Neural cell (in vitro differentiated cells): ENCODE measurements around the gene FAM193A. TPM values are rescaled to one million over a fixed set of nuclear protein-coding genes. Genes with fewer than 3 reads are reported as not detected.

Experiments used
- H2AFZ ChIP-seq: fragments of 200-600, 300-800 bp; sonication (generic), shearing (Covaris generic); 2 replicates; pipeline ENCODE4 v1.6.0; 2014; ENCODE audit warnings: low read depth, mild to moderate bottlenecking, antibody characterized with exemption, low read length, moderate library complexity
- H3F3A ChIP-seq: fragments of 200-600 bp; shearing (Covaris generic); 2 replicates; pipeline ENCODE4 v1.6.1; 2016; ENCODE audit warnings: mild to moderate bottlenecking, moderate library complexity, mixed read lengths, antibody characterized with exemption, low read length; ENCODE audit not compliant: insufficient read depth, poor library complexity, severe bottlenecking
- H3K27ac ChIP-seq: fragments of 200-600, 300-800 bp; sonication (generic), shearing (Covaris generic); 2 replicates; pipeline ENCODE4 v1.5.1; 2014; ENCODE audit warnings: mild to moderate bottlenecking, low read length, moderate library complexity
- H3K27me3 ChIP-seq: fragments of 300-800, 200-600 bp; sonication (generic), shearing (Covaris generic); 2 replicates; pipeline ENCODE4 v1.6.0; 2014; ENCODE audit warnings: mild to moderate bottlenecking, low read depth, low read length, moderate library complexity; ENCODE audit not compliant: insufficient read depth
- H3K36me3 ChIP-seq: fragments of 300-800, 200-600 bp; sonication (generic), shearing (Covaris generic); 2 replicates; pipeline ENCODE4 v1.5.1; 2014; ENCODE audit warnings: mild to moderate bottlenecking, antibody characterized with exemption, low read length, moderate library complexity; ENCODE audit not compliant: insufficient read depth
- H3K4me2 ChIP-seq: fragments of 300-800, 200-600 bp; sonication (generic), shearing (Covaris generic); 2 replicates; pipeline ENCODE4 v1.6.0; 2014; ENCODE audit warnings: mild to moderate bottlenecking, low read length
- H3K4me3 ChIP-seq: fragments of 300-800, 200-600 bp; sonication (generic), shearing (Covaris generic); 2 replicates; pipeline ENCODE4 v1.5.1; 2014; ENCODE audit warnings: mild to moderate bottlenecking, low read length, moderate library complexity
- H3K79me2 ChIP-seq: fragments of 200-600 bp; shearing (Covaris generic); replicated peaks from 2 replicates; pipeline ENCODE4 v1.6.0; 2014; ENCODE audit warnings: mild to moderate bottlenecking, low read length, moderate library complexity; ENCODE audit not compliant: insufficient read depth
- H3K9ac ChIP-seq: fragments of 300-800, 200-600 bp; sonication (generic), shearing (Covaris generic); 2 replicates; pipeline ENCODE4 v1.6.1; 2016; ENCODE audit warnings: mild to moderate bottlenecking, low read length, mixed read lengths
- H3K9me2 ChIP-seq: fragments of 200-600 bp; shearing (Covaris generic); 2 replicates; pipeline ENCODE4 v1.6.1; 2016; ENCODE audit warnings: mild to moderate bottlenecking, low read length, mixed read lengths; ENCODE audit not compliant: insufficient read depth
- H3K9me3 ChIP-seq: fragments of 200-600, 300-800 bp; sonication (generic), shearing (Covaris generic); 2 replicates; pipeline ENCODE4 v1.6.1; 2016; ENCODE audit warnings: mild to moderate bottlenecking, mixed run types, low read length, moderate library complexity, mixed read lengths
- H4K20me1 ChIP-seq: fragments of 200-600 bp; shearing (Covaris generic); 2 replicates; pipeline ENCODE4 v1.6.1; 2016; ENCODE audit warnings: mild to moderate bottlenecking, mixed run types; ENCODE audit not compliant: insufficient read depth
- CTCF ChIP-seq: fragments of 450-650 bp; IDR thresholded peaks from 2 replicates; pipeline ENCODE4 v1.5.1; 2014; ENCODE audit warnings: antibody characterized with exemption, mild to moderate bottlenecking, moderate library complexity; ENCODE audit not compliant: poor library complexity, severe bottlenecking
- EP300 ChIP-seq: fragments of 450-650 bp; conservative IDR thresholded peaks from 2 replicates; pipeline ENCODE4 v1.6.1; 2014; ENCODE audit warnings: antibody characterized with exemption, mild to moderate bottlenecking, moderate library complexity; ENCODE audit not compliant: poor library complexity, severe bottlenecking
- EZH2 ChIP-seq: fragments of 200-600, 300-800 bp; shearing (Covaris generic), sonication (generic); IDR thresholded peaks from 2 replicates; pipeline ENCODE4 v1.6.1; 2014; ENCODE audit warnings: antibody characterized with exemption, low read length, borderline replicate concordance, mild to moderate bottlenecking; ENCODE audit not compliant: insufficient read depth, poor library complexity, severe bottlenecking
- MXI1 ChIP-seq: fragments of 450-650 bp; conservative IDR thresholded peaks from 2 replicates; pipeline ENCODE4 v1.6.1; 2014; ENCODE audit warnings: antibody characterized with exemption, mild to moderate bottlenecking; ENCODE audit not compliant: poor library complexity, severe bottlenecking
- POLR2AphosphoS5 ChIP-seq: IDR thresholded peaks from 2 replicates; pipeline ENCODE4 v1.6.1; 2012
- RAD21 ChIP-seq: fragments of 450-650 bp; conservative IDR thresholded peaks from 2 replicates; pipeline ENCODE4 v1.6.1; 2014; ENCODE audit warnings: antibody characterized with exemption, mild to moderate bottlenecking, moderate library complexity
- SMC3 ChIP-seq: fragments of 450-650 bp; conservative IDR thresholded peaks from 2 replicates; pipeline ENCODE4 v1.6.1; 2014; ENCODE audit warnings: antibody characterized with exemption, mild to moderate bottlenecking, moderate library complexity; ENCODE audit not compliant: poor library complexity
- TAF1 ChIP-seq: IDR thresholded peaks from 2 replicates; pipeline ENCODE4 v1.6.1; 2012; ENCODE audit warnings: low read depth
- polyA plus RNA-seq: library from polyadenylated mRNA; depleted of rRNA; stranded (reverse); fragments of >200 nt; gene quantifications from 2 replicates; pipeline ENCODE4 v1.2.3, GENCODE V29; 2014
- TF ChIP-seq, protein P1 (sequence below): IDR thresholded peaks from 2 replicates; pipeline ENCODE4 v1.6.1; 2012; ENCODE audit warnings: borderline replicate concordance

FAM193A gene
- polyA plus RNA-seq, 1 donor from 2014 or later, result 11.6 TPM

GRCh38 chr4:2570551-2571222, 34.2 kb downstream of the FAM193A start:
- no peak overlapping the region for H2AFZ ChIP-seq
- no peak overlapping the region for H3K9ac ChIP-seq
- peaks cover 6% of the 10 kb centered on the region for H4K20me1 ChIP-seq
- H3K4me3 ChIP-seq, result no peak overlapping the region
- no peaks in the 10 kb centered on the region for H3K27me3 ChIP-seq
- H3K9me2 ChIP-seq, result no peaks in the 10 kb centered on the region
- no peaks in the 10 kb centered on the region for H3K9me3 ChIP-seq
- TF ChIP-seq MXI1 (no peak), EP300 (no peak), POLR2AphosphoS5 (no peak), RAD21 (no peak), CTCF (no peak), TAF1 (no peak), EZH2 (no peak), SMC3 (no peak)
- TF ChIP-seq, protein P1, sequence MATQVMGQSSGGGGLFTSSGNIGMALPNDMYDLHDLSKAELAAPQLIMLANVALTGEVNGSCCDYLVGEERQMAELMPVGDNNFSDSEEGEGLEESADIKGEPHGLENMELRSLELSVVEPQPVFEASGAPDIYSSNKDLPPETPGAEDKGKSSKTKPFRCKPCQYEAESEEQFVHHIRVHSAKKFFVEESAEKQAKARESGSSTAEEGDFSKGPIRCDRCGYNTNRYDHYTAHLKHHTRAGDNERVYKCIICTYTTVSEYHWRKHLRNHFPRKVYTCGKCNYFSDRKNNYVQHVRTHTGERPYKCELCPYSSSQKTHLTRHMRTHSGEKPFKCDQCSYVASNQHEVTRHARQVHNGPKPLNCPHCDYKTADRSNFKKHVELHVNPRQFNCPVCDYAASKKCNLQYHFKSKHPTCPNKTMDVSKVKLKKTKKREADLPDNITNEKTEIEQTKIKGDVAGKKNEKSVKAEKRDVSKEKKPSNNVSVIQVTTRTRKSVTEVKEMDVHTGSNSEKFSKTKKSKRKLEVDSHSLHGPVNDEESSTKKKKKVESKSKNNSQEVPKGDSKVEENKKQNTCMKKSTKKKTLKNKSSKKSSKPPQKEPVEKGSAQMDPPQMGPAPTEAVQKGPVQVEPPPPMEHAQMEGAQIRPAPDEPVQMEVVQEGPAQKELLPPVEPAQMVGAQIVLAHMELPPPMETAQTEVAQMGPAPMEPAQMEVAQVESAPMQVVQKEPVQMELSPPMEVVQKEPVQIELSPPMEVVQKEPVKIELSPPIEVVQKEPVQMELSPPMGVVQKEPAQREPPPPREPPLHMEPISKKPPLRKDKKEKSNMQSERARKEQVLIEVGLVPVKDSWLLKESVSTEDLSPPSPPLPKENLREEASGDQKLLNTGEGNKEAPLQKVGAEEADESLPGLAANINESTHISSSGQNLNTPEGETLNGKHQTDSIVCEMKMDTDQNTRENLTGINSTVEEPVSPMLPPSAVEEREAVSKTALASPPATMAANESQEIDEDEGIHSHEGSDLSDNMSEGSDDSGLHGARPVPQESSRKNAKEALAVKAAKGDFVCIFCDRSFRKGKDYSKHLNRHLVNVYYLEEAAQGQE, result no peak
- H3K27ac ChIP-seq, result no peak overlapping the region
- no peaks in the 10 kb centered on the region for H3K36me3 ChIP-seq
- peaks cover 83% of the 10 kb centered on the region for H3K79me2 ChIP-seq
- no peaks in the 10 kb centered on the region for H3F3A ChIP-seq
- no peak overlapping the region for H3K4me2 ChIP-seq

- no peaks in the 10 kb centered on the region for H3F3A ChIP-seq
Observed at GRCh38 chr4:2572076-2572475, 35.6 kb downstream of the FAM193A start.

More at GRCh38 chr4:2572076-2572475, 35.6 kb downstream of the FAM193A start:
- TF ChIP-seq TAF1 (no peak), POLR2AphosphoS5 (no peak), RAD21 (no peak), MXI1 (no peak), CTCF (no peak), EZH2 (no peak), SMC3 (no peak), EP300 (no peak)
- TF ChIP-seq, protein P1, result no peak
- Histone ChIP-seq H3K9me2 (no peaks in the 10 kb centered on the region), H3K27me3 (no peaks in the 10 kb centered on the region), H3K9ac (no peak overlapping the region), H3K9me3 (no peaks in the 10 kb centered on the region), H4K20me1 (peaks cover 6% of the 10 kb centered on the region), H3K79me2 (peaks cover 81% of the 10 kb centered on the region), H3K4me2 (no peak overlapping the region), H3K27ac (no peak overlapping the region), H2AFZ (no peak overlapping the region), H3K4me3 (no peak overlapping the region), H3K36me3 (no peaks in the 10 kb centered on the region)
